GM12873 (cell line): ENCODE data around the gene CACNA1C.

ENCODE experiments used
- CTCF ChIP-seq: IDR thresholded peaks from 2 replicates; pipeline ENCODE4 v1.5.1; 2012; ENCODE audit warnings: low read depth, mild to moderate bottlenecking, moderate library complexity, low read length, control low read depth; ENCODE audit not compliant: insufficient read depth; ENCODE audit errors: missing control alignments

The CACNA1C gene

GRCh38 chr12:2482938-2483660 lies 430.3 kb downstream of the CACNA1C start:
- TF ChIP-seq CTCF: no peak

- no peak for TF ChIP-seq CTCF
These were observed 430.9 kb downstream of the CACNA1C start for GRCh38 chr12:2483713-2484112.

- no peak for TF ChIP-seq CTCF
These were observed 431.5 kb downstream of the CACNA1C start for GRCh38 chr12:2484141-2484776.

- TF ChIP-seq CTCF: no peak
These were observed 432.9 kb downstream of the CACNA1C start for GRCh38 chr12:2485681-2486080.

- no peak for TF ChIP-seq CTCF
These were observed 434.0 kb downstream of the CACNA1C start for GRCh38 chr12:2486796-2487195.

GRCh38 chr12:2487278-2487677 lies 434.5 kb downstream of the CACNA1C start:
- no peak for TF ChIP-seq CTCF

GRCh38 chr12:2488131-2488530 lies 435.3 kb downstream of the CACNA1C start:
- no peak for TF ChIP-seq CTCF
